ENCODE results near the gene TTC34.

TTC34 gene

DNA sequence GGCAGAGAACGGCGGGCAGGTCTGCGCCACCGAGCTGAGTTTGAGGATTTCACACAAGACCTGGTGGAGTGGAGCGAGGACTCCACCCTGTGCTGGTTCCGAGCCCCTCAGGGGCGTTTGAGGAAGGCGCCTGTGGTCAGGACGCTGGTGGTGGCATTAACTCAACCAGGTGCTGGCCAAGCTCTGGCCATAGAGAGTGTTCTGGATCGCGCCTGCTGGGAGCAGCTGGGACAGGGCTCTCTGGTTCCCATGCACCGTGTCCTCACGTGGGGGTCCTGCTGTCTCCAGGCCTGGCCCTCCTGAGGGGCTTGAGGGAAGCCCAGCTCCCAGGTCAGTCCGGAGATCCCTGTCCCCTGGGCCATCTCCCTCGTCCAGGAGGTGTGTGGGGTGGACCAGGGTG, 24.8 kb upstream of the TTC34 start:
- no peak for DNase-seq
- Histone ChIP-seq H3K27ac (ENCODE audit: low read depth, low read length) (no peak overlapping the region), H3K79me1 (ENCODE audit: low read length) (no peaks in the 10 kb centered on the region), H3K18ac (ENCODE audit: low read length) (no peak overlapping the region), H3K79me2 (ENCODE audit: control insufficient read depth, insufficient read depth, low read length, poor library complexity) (no peaks in the 10 kb centered on the region), H3K27me3 (ENCODE audit: insufficient read depth, low read length) (no peaks in the 10 kb centered on the region), H3K9me3 (ENCODE audit: insufficient read depth, low read depth, low read length) (peaks cover 84% of the 10 kb centered on the region), H2BK5ac (ENCODE audit: low read depth, low read length, poor library complexity) (no peak overlapping the region), H2AFZ (ENCODE audit: insufficient read depth, low read length, poor library complexity) (no peak overlapping the region), H3K36me3 (ENCODE audit: control insufficient read depth in 1 of 2, insufficient read depth in 2 of 2, low read length in 2 of 2) (no peaks in the 10 kb centered on the region), H4K8ac (ENCODE audit: low read depth, low read length) (no peak overlapping the region), H3K4ac (ENCODE audit: low read depth, low read length) (no peak overlapping the region), H4K12ac (ENCODE audit: low read depth, low read length) (no peak overlapping the region), H3K23ac (ENCODE audit: low read length) (no peak overlapping the region), H2AK5ac (ENCODE audit: low read length) (no peak overlapping the region), H3K9ac (ENCODE audit: low read length) (no peak overlapping the region), H3K4me2 (ENCODE audit: low read length) (no peak overlapping the region), H2BK12ac (ENCODE audit: low read length) (no peak overlapping the region), H4K91ac (ENCODE audit: low read depth, low read length) (no peak overlapping the region), H3K14ac (ENCODE audit: low read length) (no peak overlapping the region), H3K4me1 (ENCODE audit: control insufficient read depth in 1 of 2, insufficient read depth in 2 of 2, low read length in 2 of 2) (no peaks in the 10 kb centered on the region), H2BK120ac (ENCODE audit: insufficient read depth, low read length, poor library complexity) (no peak overlapping the region), H3K4me3 (ENCODE audit: low read depth, low read length) (no peak overlapping the region)
- WGBS (ENCODE audit: extremely low coverage, insufficient coverage, insufficient read length), result no CpG with 5 or more reads among the region's 15 CpGs

DNA sequence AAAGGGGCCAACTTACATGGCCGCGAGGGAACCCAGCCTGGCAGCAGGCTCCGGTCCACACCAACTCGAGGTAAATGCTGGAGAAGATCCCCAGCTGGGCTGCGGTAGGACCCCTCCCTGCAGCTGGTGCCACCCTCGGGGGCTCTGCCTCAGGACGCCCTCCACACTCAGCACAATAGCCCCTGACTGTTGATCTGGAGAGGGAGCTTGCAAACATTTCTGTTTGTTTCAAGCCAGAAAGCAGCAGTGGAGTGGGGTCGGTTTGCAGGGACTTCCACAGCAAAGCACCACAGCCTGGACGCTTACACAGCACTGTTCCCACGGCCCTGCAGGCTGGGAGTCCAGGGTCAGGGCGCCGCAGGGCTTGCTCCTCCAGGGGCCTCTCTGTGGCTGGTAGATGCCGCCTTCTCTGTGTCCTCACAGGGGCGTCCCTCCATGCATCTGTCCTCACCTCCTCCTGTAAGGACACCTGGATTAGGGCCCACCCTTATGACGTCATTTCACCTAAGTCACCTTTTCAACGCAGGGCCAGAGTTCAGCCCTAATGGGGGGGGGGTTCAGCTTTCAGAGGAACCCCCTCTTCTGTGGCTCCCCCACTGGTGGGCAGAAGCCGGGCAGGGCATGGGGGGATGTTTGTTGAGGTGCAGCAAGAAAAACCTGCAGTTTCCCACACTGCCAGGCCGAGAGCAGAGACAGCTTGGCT, 24.1 kb upstream of the TTC34 start:
- Histone ChIP-seq H4K8ac (ENCODE audit: low read depth, low read length) (no peak overlapping the region), H3K36me3 (ENCODE audit: control insufficient read depth in 1 of 2, insufficient read depth in 2 of 2, low read length in 2 of 2) (no peaks in the 10 kb centered on the region), H3K4me3 (ENCODE audit: low read depth, low read length) (no peak overlapping the region), H4K12ac (ENCODE audit: low read depth, low read length) (no peak overlapping the region), H3K27me3 (ENCODE audit: insufficient read depth, low read length) (no peaks in the 10 kb centered on the region), H2BK120ac (ENCODE audit: insufficient read depth, low read length, poor library complexity) (no peak overlapping the region), H3K4ac (ENCODE audit: low read depth, low read length) (no peak overlapping the region), H3K4me1 (ENCODE audit: control insufficient read depth in 1 of 2, insufficient read depth in 2 of 2, low read length in 2 of 2) (no peaks in the 10 kb centered on the region), H3K14ac (ENCODE audit: low read length) (no peak overlapping the region), H2AK5ac (ENCODE audit: low read length) (no peak overlapping the region), H3K79me2 (ENCODE audit: control insufficient read depth, insufficient read depth, low read length, poor library complexity) (no peaks in the 10 kb centered on the region), H3K27ac (ENCODE audit: low read depth, low read length) (no peak overlapping the region), H2BK12ac (ENCODE audit: low read length) (no peak overlapping the region), H3K9me3 (ENCODE audit: insufficient read depth, low read depth, low read length) (peaks cover 85% of the 10 kb centered on the region), H3K18ac (ENCODE audit: low read length) (no peak overlapping the region), H3K79me1 (ENCODE audit: low read length) (no peaks in the 10 kb centered on the region), H2BK5ac (ENCODE audit: low read depth, low read length, poor library complexity) (no peak overlapping the region), H2AFZ (ENCODE audit: insufficient read depth, low read length, poor library complexity) (no peak overlapping the region), H3K23ac (ENCODE audit: low read length) (no peak overlapping the region), H4K91ac (ENCODE audit: low read depth, low read length) (no peak overlapping the region), H3K4me2 (ENCODE audit: low read length) (no peak overlapping the region), H3K9ac (ENCODE audit: low read length) (no peak overlapping the region)
- DNase-seq, result no peak
- no CpG with 5 or more reads among the region's 18 CpGs for WGBS (ENCODE audit: extremely low coverage, insufficient coverage, insufficient read length)

DNA sequence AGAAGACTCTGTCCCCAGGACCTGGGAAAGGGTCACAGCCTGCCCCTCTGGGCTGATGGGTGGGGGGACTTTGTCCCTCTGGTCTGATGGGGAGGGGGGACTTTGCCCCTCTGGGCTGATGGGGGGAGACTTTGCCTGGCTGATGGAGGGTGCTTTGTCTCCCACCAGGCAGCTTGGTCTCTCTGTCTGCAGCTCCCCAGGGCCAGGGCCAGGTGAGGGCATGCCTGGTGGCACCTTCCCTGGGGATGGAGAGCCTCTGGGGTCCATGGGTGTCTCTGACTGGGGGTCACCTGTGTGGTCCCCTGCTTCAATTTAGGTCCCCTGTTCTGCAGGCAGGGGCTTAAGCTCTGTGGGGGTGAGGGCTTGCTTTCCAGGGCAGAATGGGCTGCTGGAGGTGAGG, 23.5 kb upstream of the TTC34 start:
- Histone ChIP-seq H2BK120ac (ENCODE audit: insufficient read depth, low read length, poor library complexity) (no peak overlapping the region), H3K79me2 (ENCODE audit: control insufficient read depth, insufficient read depth, low read length, poor library complexity) (no peaks in the 10 kb centered on the region), H4K91ac (ENCODE audit: low read depth, low read length) (no peak overlapping the region), H3K36me3 (ENCODE audit: control insufficient read depth in 1 of 2, insufficient read depth in 2 of 2, low read length in 2 of 2) (no peaks in the 10 kb centered on the region), H2BK12ac (ENCODE audit: low read length) (no peak overlapping the region), H3K4me2 (ENCODE audit: low read length) (no peak overlapping the region), H3K14ac (ENCODE audit: low read length) (no peak overlapping the region), H2AK5ac (ENCODE audit: low read length) (no peak overlapping the region), H3K27me3 (ENCODE audit: insufficient read depth, low read length) (no peaks in the 10 kb centered on the region), H2BK5ac (ENCODE audit: low read depth, low read length, poor library complexity) (no peak overlapping the region), H3K4me3 (ENCODE audit: low read depth, low read length) (no peak overlapping the region), H3K79me1 (ENCODE audit: low read length) (no peaks in the 10 kb centered on the region), H3K4me1 (ENCODE audit: control insufficient read depth in 1 of 2, insufficient read depth in 2 of 2, low read length in 2 of 2) (no peaks in the 10 kb centered on the region), H3K4ac (ENCODE audit: low read depth, low read length) (no peak overlapping the region), H4K12ac (ENCODE audit: low read depth, low read length) (no peak overlapping the region), H3K9ac (ENCODE audit: low read length) (no peak overlapping the region), H3K9me3 (ENCODE audit: insufficient read depth, low read depth, low read length) (peaks cover 84% of the 10 kb centered on the region), H3K23ac (ENCODE audit: low read length) (no peak overlapping the region), H3K27ac (ENCODE audit: low read depth, low read length) (no peak overlapping the region), H3K18ac (ENCODE audit: low read length) (no peak overlapping the region), H4K8ac (ENCODE audit: low read depth, low read length) (no peak overlapping the region), H2AFZ (ENCODE audit: insufficient read depth, low read length, poor library complexity) (no peak overlapping the region)
- no peak for DNase-seq

DNA sequence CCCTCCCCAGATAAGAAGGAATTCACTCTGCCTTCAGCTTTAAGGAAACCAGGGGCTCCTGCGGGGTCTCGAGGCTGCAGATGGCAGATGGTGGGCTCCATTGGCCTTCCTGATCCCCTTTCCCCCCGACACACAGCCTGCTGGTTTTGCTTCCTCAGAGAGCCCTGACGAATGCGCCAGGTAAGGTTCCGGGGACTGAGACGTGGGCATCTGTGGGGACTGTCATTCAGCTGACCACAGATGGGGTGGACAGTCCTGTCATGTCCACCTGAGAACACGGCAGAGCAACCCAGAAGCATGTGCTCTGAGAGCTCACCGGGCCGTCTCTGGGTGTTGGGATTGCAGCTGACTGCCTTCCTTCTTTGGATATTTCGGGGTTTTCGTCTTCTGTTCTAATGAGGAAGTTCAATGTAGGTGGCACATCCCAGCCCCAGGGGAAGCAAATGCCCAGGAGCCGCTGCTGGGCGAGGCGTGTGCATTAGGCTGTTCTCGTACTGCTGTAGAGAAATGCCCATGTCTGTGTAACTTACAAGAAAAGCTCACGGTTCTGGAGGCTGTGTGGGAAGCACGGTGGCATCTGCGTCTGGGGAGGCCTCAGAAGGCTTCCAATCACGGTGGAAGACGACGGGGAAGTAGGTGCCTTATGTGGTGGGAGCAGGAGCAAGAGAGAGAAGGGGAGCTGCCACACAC, 22.6 kb upstream of the TTC34 start:
- no peak overlapping the region for H2BK5ac ChIP-seq (ENCODE audit: low read depth, low read length, poor library complexity)
- peaks cover 88% of the 10 kb centered on the region for H3K9me3 ChIP-seq (ENCODE audit: insufficient read depth, low read depth, low read length)
- no peaks in the 10 kb centered on the region for H3K4me1 ChIP-seq (ENCODE audit: control insufficient read depth in 1 of 2, insufficient read depth in 2 of 2, low read length in 2 of 2)
- H3K4me3 ChIP-seq (ENCODE audit: low read depth, low read length), result no peak overlapping the region
- no peak overlapping the region for H2BK12ac ChIP-seq (ENCODE audit: low read length)
- H3K23ac ChIP-seq (ENCODE audit: low read length), result no peak overlapping the region
- no peak overlapping the region for H3K4me2 ChIP-seq (ENCODE audit: low read length)
- no peak overlapping the region for H3K18ac ChIP-seq (ENCODE audit: low read length)
- H4K12ac ChIP-seq (ENCODE audit: low read depth, low read length), result no peak overlapping the region
- no peak overlapping the region for H2AK5ac ChIP-seq (ENCODE audit: low read length)
- H4K8ac ChIP-seq (ENCODE audit: low read depth, low read length), result no peak overlapping the region
- no peak overlapping the region for H3K27ac ChIP-seq (ENCODE audit: low read depth, low read length)
- DNase-seq, result no peak
- H3K14ac ChIP-seq (ENCODE audit: low read length), result no peak overlapping the region
- H2AFZ ChIP-seq (ENCODE audit: insufficient read depth, low read length, poor library complexity), result no peak overlapping the region
- no peaks in the 10 kb centered on the region for H3K79me2 ChIP-seq (ENCODE audit: control insufficient read depth, insufficient read depth, low read length, poor library complexity)
- H3K79me1 ChIP-seq (ENCODE audit: low read length), result no peaks in the 10 kb centered on the region
- H3K9ac ChIP-seq (ENCODE audit: low read length), result no peak overlapping the region
- H3K27me3 ChIP-seq (ENCODE audit: insufficient read depth, low read length), result no peaks in the 10 kb centered on the region
- no CpG with 5 or more reads among the region's 22 CpGs for WGBS (ENCODE audit: extremely low coverage, insufficient coverage, insufficient read length)
- H4K91ac ChIP-seq (ENCODE audit: low read depth, low read length), result no peak overlapping the region
- H3K4ac ChIP-seq (ENCODE audit: low read depth, low read length), result no peak overlapping the region
- no peak overlapping the region for H2BK120ac ChIP-seq (ENCODE audit: insufficient read depth, low read length, poor library complexity)
- no peaks in the 10 kb centered on the region for H3K36me3 ChIP-seq (ENCODE audit: control insufficient read depth in 1 of 2, insufficient read depth in 2 of 2, low read length in 2 of 2)
